Hepatocyte (in vitro differentiated cells): Measurements from ENCODE around the gene TCN1.

ENCODE experiments used
- CTCF ChIP-seq: fragments of 200-600 bp; sonication (generic); IDR thresholded peaks from 2 replicates; pipeline ENCODE4 v1.5.1; 2016; ENCODE audit warnings: antibody characterized with exemption, mild to moderate bottlenecking; ENCODE audit not compliant: poor library complexity
- EZH2 ChIP-seq: fragments of 200-600 bp; sonication (generic); IDR thresholded peaks from 2 replicates; pipeline ENCODE4 v1.6.1; 2016; ENCODE audit warnings: antibody characterized with exemption, mild to moderate bottlenecking, borderline replicate concordance
- EZH2phosphoT487 ChIP-seq: fragments of 200-600 bp; sonication (generic); IDR thresholded peaks from one replicate; pipeline ENCODE4 v1.6.1; 2018; ENCODE audit warnings: antibody characterized with exemption, mild to moderate bottlenecking, low read depth, moderate library complexity; ENCODE audit not compliant: unreplicated experiment, severe bottlenecking

- TF ChIP-seq CTCF (no peak), EZH2 (no peak), EZH2phosphoT487 (no peak)
These were observed 52.9 kb downstream of the TCN1 start for GRCh38 chr11:59813364-59813763.
